Measurements from ENCODE around the gene RHAG. TPM values are rescaled to one million over a fixed set of nuclear protein-coding genes. Genes with fewer than 3 reads are reported as not detected.

RHAG gene
- total RNA-seq, 4 donors from 2014 or later: 0.19 TPM; not detected in 3

DNA sequence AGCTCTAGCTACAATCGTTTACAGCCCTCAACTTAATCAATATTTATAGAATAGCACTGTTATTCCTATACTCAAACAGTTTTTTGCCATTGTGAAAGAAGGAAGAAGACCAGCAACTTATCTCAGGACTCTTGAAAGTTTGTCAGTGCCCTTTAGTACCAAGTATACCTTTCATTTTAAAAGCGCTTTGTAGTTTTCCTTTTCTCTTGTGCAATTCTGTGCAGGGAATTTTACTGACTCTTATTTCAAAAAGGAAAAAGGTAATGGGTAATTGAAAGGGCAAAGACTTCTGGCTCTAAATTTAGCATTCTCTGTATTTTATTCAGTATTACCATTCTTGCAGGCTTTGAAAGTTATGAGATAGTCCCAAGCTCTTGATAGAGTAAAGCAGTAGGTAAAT lies 16.8 kb upstream of the RHAG start:
- H3K9me3 ChIP-seq: no peaks in the 10 kb centered on the region
- no peaks in the 10 kb centered on the region for H3K4me1 ChIP-seq
- no peak for DNase-seq
- TF ChIP-seq, protein P1, sequence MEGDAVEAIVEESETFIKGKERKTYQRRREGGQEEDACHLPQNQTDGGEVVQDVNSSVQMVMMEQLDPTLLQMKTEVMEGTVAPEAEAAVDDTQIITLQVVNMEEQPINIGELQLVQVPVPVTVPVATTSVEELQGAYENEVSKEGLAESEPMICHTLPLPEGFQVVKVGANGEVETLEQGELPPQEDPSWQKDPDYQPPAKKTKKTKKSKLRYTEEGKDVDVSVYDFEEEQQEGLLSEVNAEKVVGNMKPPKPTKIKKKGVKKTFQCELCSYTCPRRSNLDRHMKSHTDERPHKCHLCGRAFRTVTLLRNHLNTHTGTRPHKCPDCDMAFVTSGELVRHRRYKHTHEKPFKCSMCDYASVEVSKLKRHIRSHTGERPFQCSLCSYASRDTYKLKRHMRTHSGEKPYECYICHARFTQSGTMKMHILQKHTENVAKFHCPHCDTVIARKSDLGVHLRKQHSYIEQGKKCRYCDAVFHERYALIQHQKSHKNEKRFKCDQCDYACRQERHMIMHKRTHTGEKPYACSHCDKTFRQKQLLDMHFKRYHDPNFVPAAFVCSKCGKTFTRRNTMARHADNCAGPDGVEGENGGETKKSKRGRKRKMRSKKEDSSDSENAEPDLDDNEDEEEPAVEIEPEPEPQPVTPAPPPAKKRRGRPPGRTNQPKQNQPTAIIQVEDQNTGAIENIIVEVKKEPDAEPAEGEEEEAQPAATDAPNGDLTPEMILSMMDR (IDR thresholded peaks at IDR 0.05): no peak
- no peak for TF ChIP-seq POLR2A (IDR thresholded peaks at IDR 0.05)
- no peak overlapping the region for H3K27ac ChIP-seq
- no peak overlapping the region for H3K4me3 ChIP-seq
- WGBS, 2 donors: 49 to 60% methylated on average over 2 of the region's 2 CpGs
- no peaks in the 10 kb centered on the region for H3K27me3 ChIP-seq
- H3K36me3 ChIP-seq: no peaks in the 10 kb centered on the region
- intact Hi-C loops (cut with DNase I): no loop called here

DNA sequence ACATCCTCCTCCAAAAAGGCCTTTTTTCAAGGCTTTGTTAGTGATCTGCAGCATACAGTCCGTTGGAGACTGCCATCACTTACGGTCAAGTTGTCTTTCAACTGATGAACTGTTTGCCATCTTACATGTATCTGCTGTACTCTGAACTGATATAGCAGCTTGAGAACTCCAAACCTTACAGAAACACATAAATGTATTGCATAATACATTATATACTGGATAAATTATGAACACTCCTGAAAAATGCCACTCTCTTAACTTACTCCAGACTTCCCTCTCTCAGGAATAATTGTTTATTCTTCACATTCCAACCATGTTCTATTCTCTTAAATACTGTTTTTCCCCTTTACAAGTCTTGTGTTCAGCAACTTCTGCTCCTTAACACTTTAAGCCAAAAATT lies 14.6 kb upstream of the RHAG start:
- 58 to 77% methylated on average over 2 of the region's 2 CpGs for WGBS, 2 donors
- no peak for DNase-seq

DNA sequence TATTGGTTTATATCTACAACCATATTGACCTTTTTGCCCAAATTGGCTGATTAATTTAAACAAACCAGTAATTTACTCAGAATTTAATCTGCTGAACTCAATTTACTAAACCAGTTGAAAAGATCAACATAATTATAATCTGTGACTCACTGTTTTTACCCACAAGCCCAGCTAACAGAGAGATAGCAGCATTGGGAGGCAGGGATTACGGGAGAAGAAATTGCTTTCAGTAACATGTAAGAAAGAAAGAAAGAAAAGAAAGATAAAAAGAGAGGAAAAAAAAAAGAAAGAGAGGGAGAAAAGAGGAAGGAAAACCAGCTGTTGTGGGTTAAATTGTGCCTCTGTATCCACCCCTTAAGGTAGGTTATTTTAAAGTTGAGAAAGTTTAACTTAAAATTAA lies 13.3 kb upstream of the RHAG start:
- H3K4me3 ChIP-seq: no peak overlapping the region
- TF ChIP-seq POLR2A (IDR thresholded peaks at IDR 0.05): no peak
- no peaks in the 10 kb centered on the region for H3K9me3 ChIP-seq
- no peaks in the 10 kb centered on the region for H3K4me1 ChIP-seq
- 44 to 69% methylated on average over 1 of the region's 1 CpG for WGBS, 2 donors
- no peaks in the 10 kb centered on the region for H3K27me3 ChIP-seq
- intact Hi-C loops (cut with DNase I): no loop called here
- H3K27ac ChIP-seq: no peak overlapping the region
- no peaks in the 10 kb centered on the region for H3K36me3 ChIP-seq
- DNase-seq: no peak

More for the DNA sequence above, 14.6 kb upstream of the RHAG start:
- H3K27me3 ChIP-seq: no peaks in the 10 kb centered on the region
- no peaks in the 10 kb centered on the region for H3K9me3 ChIP-seq
- no peak for TF ChIP-seq POLR2A (IDR thresholded peaks at IDR 0.05)
- TF ChIP-seq, protein P1 (IDR thresholded peaks at IDR 0.05): no peak
- no peak overlapping the region for H3K27ac ChIP-seq
- H3K4me1 ChIP-seq: no peaks in the 10 kb centered on the region
- intact Hi-C loops (cut with DNase I): no loop called here
- no peaks in the 10 kb centered on the region for H3K36me3 ChIP-seq
- no peak overlapping the region for H3K4me3 ChIP-seq

DNA sequence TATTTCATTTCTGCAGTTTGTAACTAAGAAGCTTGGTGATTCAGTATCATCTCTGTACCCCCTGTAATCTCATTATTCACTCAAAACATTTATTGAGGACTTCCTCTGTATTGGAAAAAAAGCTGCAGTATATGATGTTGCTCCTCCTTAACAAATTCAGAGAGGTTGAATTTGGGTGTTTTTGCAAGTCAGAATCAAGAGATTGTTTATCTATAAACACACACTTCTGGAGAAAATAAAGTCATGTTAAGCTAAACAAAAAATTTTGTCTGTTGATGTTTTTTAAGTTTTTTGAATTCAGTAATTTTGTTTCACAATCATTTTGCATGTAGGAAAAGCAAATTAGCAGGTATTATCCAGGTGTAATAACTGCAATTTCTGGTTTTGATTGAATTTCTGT lies 11.4 kb upstream of the RHAG start:
- DNase-seq: no peak
- Histone ChIP-seq H3K4me1 (no peaks in the 10 kb centered on the region), H3K27ac (no peak overlapping the region), H3K9me3 (no peaks in the 10 kb centered on the region), H3K27me3 (no peaks in the 10 kb centered on the region), H3K4me3 (no peak overlapping the region), H3K36me3 (no peaks in the 10 kb centered on the region)
- intact Hi-C loops (cut with DNase I): no loop called here
- TF ChIP-seq POLR2A (IDR thresholded peaks at IDR 0.05): no peak
- TF ChIP-seq, protein P1 (IDR thresholded peaks at IDR 0.05): no peak

DNA sequence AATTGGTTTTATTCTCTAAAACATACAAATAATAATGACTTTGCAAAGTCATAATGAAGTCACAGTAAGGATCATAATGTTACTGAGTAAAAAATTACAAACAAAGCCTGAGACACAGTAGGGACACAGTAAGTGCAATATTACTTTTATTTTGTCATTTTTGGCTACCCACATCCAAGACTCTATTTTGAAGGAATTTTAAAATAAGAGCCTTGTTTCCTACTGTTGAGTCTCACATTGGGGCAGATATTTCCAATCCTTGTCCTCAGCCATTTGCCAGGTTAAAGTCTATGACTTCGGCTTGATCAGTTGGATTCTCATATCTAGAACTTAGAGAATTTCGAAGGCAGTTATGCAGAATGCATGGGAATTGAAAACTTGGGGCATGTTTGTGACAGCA lies 10.8 kb upstream of the RHAG start:
- WGBS, 2 donors: 81 to 88% methylated on average over 2 of the region's 2 CpGs
- Histone ChIP-seq H3K9me3 (no peaks in the 10 kb centered on the region), H3K27me3 (no peaks in the 10 kb centered on the region), H3K4me3 (no peak overlapping the region), H3K36me3 (no peaks in the 10 kb centered on the region), H3K4me1 (no peaks in the 10 kb centered on the region), H3K27ac (no peak overlapping the region)
- no peak for TF ChIP-seq POLR2A (IDR thresholded peaks at IDR 0.05)
- TF ChIP-seq, protein P1 (IDR thresholded peaks at IDR 0.05): no peak
- no peak for DNase-seq
- intact Hi-C loops (cut with DNase I): no loop called here

DNA sequence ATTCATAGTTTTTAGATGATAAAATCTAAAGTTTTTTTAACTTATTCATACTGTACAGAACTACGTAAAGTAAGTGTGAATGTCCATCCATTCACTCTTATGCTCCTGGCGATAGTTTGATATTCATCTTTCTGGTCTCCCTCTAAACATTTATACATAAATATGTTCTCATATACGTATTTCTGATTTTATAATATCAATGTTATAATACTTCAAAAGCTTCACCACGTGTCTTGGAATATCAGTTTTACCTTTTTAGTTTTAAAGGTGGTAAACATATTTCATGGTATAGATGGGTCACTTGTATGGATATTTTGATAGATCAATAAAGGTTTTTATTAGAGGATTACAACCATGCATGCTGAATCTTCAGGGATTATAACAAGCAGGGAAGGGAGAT lies 10.3 kb upstream of the RHAG start:
- Histone ChIP-seq H3K4me3 (no peak overlapping the region), H3K27ac (no peak overlapping the region), H3K27me3 (no peaks in the 10 kb centered on the region), H3K36me3 (no peaks in the 10 kb centered on the region), H3K9me3 (no peaks in the 10 kb centered on the region), H3K4me1 (no peaks in the 10 kb centered on the region)
- TF ChIP-seq POLR2A (IDR thresholded peaks at IDR 0.05): no peak
- TF ChIP-seq, protein P1 (IDR thresholded peaks at IDR 0.05): no peak
- 71 to 73% methylated on average over 4 of the region's 4 CpGs for WGBS, 2 donors
- no peak for DNase-seq
- intact Hi-C loops (cut with DNase I): no loop called here
